NCI-H2107 treated with DMSO at 0.1 percent for 48 hours (cell line): ENCODE results near the gene GPHB5.
A peak's percentile ranks its signal among the peaks of the same experiment; 100 is the strongest.
"Not testable (repeated sequence)": the region's sequence is repeated elsewhere in the genome, so short reads cannot be mapped to it uniquely, and the experiment has no call there.

Source experiments
- DNase-seq: peaks from one replicate; lab custom pipeline; 2025; ENCODE audit not compliant: unreplicated experiment; lab: John Stamatoyannopoulos, UW

The GPHB5 gene

GRCh38 chr14:63318835-63319234 lies at the start of gene GPHB5:
Gene GPHB5, minus strand, starts transcription at chr14:63318935. Its CDS starts 1,086 bp downstream, at chr14:63317849.
- DNase-seq: no peak

- no peak for DNase-seq
These were observed 49.1 kb upstream of the GPHB5 start for GRCh38 chr14:63367742-63368364.

GRCh38 chr14:63362389-63362819 lies 43.7 kb upstream of the GPHB5 start:
- DNase-seq: peak; percentile 96

- peak; percentile 83 for DNase-seq
These were observed 43.1 kb upstream of the GPHB5 start for GRCh38 chr14:63361790-63362189.

- DNase-seq: no peak
These were observed 39.1 kb upstream of the GPHB5 start for GRCh38 chr14:63357841-63358240.

- peak; percentile 95 for DNase-seq
These were observed 27.1 kb upstream of the GPHB5 start for GRCh38 chr14:63345826-63346225.

- no peak for DNase-seq
These were observed 25.6 kb upstream of the GPHB5 start for GRCh38 chr14:63344336-63344735.

- no peak for DNase-seq
These were observed 25.1 kb upstream of the GPHB5 start for GRCh38 chr14:63343878-63344277.

- peak; percentile 84 for DNase-seq
These were observed 23.6 kb upstream of the GPHB5 start for GRCh38 chr14:63342371-63342770.

GRCh38 chr14:63328787-63329737 lies 10.3 kb upstream of the GPHB5 start:
- DNase-seq: no peak

- no peak for DNase-seq
These were observed 8.1 kb upstream of the GPHB5 start for GRCh38 chr14:63326840-63327239.

- DNase-seq: no peak
These were observed 4.3 kb upstream of the GPHB5 start for GRCh38 chr14:63322897-63323573.

GRCh38 chr14:63322472-63322871 lies 3.7 kb upstream of the GPHB5 start:
- no peak for DNase-seq

GRCh38 chr14:63308723-63309317 lies 9.9 kb downstream of the GPHB5 start:
- DNase-seq: peak; percentile 44

- DNase-seq: not testable (repeated sequence)
These were observed 14.3 kb downstream of the GPHB5 start for GRCh38 chr14:63304429-63304828.

GRCh38 chr14:63301891-63302534 lies 16.7 kb downstream of the GPHB5 start:
- DNase-seq: no peak

- no peak for DNase-seq
These were observed 17.9 kb downstream of the GPHB5 start for GRCh38 chr14:63300854-63301253.

GRCh38 chr14:63299351-63300110 lies 19.2 kb downstream of the GPHB5 start:
- DNase-seq: no peak

- DNase-seq: no peak
These were observed 21.2 kb downstream of the GPHB5 start for GRCh38 chr14:63297372-63298063.
